Measurements from ENCODE around the gene CDAN1.

DNA sequence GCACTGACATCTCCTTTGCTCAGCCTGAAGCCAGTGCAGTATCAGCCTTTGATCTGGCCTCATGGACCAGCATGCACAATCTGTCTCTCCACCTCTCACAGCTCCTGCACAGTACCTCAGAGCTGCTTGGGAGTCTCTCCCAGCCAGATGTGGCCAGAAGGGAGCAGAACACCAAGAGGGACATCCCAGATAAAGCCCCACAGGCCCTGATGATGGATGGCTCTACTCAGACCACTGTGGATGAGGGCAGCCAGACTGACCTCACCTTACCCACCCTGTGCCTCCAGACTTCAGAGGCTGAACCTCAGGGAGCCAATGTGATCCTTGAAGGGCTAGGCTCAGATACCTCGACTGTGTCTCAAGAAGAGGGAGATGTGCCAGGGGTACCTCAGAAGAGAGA is 44.4 kb downstream of the CDAN1 start:
- TF ChIP-seq POLR2A (IDR thresholded peaks at IDR 0.05; ENCODE audit: low read depth, low read length) (no peak), MAZ (IDR thresholded peaks at IDR 0.05; ENCODE audit: borderline replicate concordance, low read depth, low read length) (no peak), MXI1 (IDR thresholded peaks at IDR 0.05; ENCODE audit: borderline replicate concordance, low read depth, low read length) (no peak), CEBPB (IDR thresholded peaks at IDR 0.05; ENCODE audit: low read depth, low read length) (no peak)
- TF ChIP-seq, protein P1, sequence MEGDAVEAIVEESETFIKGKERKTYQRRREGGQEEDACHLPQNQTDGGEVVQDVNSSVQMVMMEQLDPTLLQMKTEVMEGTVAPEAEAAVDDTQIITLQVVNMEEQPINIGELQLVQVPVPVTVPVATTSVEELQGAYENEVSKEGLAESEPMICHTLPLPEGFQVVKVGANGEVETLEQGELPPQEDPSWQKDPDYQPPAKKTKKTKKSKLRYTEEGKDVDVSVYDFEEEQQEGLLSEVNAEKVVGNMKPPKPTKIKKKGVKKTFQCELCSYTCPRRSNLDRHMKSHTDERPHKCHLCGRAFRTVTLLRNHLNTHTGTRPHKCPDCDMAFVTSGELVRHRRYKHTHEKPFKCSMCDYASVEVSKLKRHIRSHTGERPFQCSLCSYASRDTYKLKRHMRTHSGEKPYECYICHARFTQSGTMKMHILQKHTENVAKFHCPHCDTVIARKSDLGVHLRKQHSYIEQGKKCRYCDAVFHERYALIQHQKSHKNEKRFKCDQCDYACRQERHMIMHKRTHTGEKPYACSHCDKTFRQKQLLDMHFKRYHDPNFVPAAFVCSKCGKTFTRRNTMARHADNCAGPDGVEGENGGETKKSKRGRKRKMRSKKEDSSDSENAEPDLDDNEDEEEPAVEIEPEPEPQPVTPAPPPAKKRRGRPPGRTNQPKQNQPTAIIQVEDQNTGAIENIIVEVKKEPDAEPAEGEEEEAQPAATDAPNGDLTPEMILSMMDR (conservative IDR thresholded peaks at IDR 0.05; ENCODE audit: low read depth, low read length) = no peak

Measured in IMR-90 (cell line).